SU-DHL-6 (cell line): ENCODE results near the gene IFTAP.
A peak's percentile ranks its signal among the peaks of the same experiment; 100 is the strongest.
"Not testable (repeated sequence)": the region's sequence is repeated elsewhere in the genome, so short reads cannot be mapped to it uniquely, and the experiment has no call there.

Experiments used
- H2AFZ ChIP-seq: fragments of 200-600 bp; sonication (generic); 2 replicates; pipeline ENCODE4 v1.6.1; 2014; ENCODE audit warnings: low read depth, mild to moderate bottlenecking, moderate library complexity, mixed read lengths, antibody characterized with exemption, low read length; ENCODE audit not compliant: severe bottlenecking
- H3F3A ChIP-seq: fragments of 200-600 bp; shearing (Covaris generic); 2 replicates; pipeline ENCODE4 v1.6.0; 2016; ENCODE audit warnings: antibody characterized with exemption, mild to moderate bottlenecking; ENCODE audit not compliant: insufficient read depth
- H3K27ac ChIP-seq: fragments of 200-600 bp; sonication (generic); 2 replicates; pipeline ENCODE4 v1.5.1; 2016; ENCODE audit warnings: low read depth, mild to moderate bottlenecking, low read length, moderate library complexity, mixed read lengths
- H3K27me3 ChIP-seq: fragments of 200-600 bp; sonication (generic), shearing (Covaris generic); 2 replicates; pipeline ENCODE4 v1.6.0; 2014; ENCODE audit warnings: mild to moderate bottlenecking, low read length
- H3K36me3 ChIP-seq: fragments of 200-600 bp; sonication (generic); 2 replicates; pipeline ENCODE4 v1.6.1; 2014; ENCODE audit warnings: mild to moderate bottlenecking, low read length, mixed read lengths
- H3K4me2 ChIP-seq: fragments of 300-600, 200-600 bp; shearing (Covaris generic), sonication (generic); 2 replicates; pipeline ENCODE4 v1.6.0; 2014; ENCODE audit warnings: low read length, low read depth, mild to moderate bottlenecking; ENCODE audit not compliant: poor library complexity, severe bottlenecking
- H3K4me3 ChIP-seq: fragments of 200-600 bp; sonication (generic); 2 replicates; pipeline ENCODE4 v1.5.1; 2014; ENCODE audit warnings: antibody characterized with exemption, low read length, mild to moderate bottlenecking, mixed read lengths; ENCODE audit not compliant: insufficient read depth, poor library complexity, severe bottlenecking
- H3K79me2 ChIP-seq: fragments of 200-600 bp; sonication (generic); 2 replicates; pipeline ENCODE4 v1.6.1; 2014; ENCODE audit warnings: mild to moderate bottlenecking, low read length, moderate library complexity; ENCODE audit not compliant: insufficient read depth
- H3K9ac ChIP-seq: fragments of 200-600 bp; sonication (generic); 2 replicates; pipeline ENCODE4 v1.7.0; 2014; ENCODE audit warnings: mild to moderate bottlenecking, low read length
- H3K9me2 ChIP-seq: fragments of 200-600 bp; sonication (generic); replicated peaks from 2 replicates; pipeline ENCODE4 v1.6.1; 2014; ENCODE audit warnings: low read length; ENCODE audit not compliant: insufficient read depth
- H3K9me3 ChIP-seq: fragments of 200-600 bp; sonication (generic); 2 replicates; pipeline ENCODE4 v1.6.1; 2014; ENCODE audit warnings: low read length, mixed read lengths; ENCODE audit not compliant: insufficient read depth
- H4K20me1 ChIP-seq: fragments of 200-600 bp; sonication (generic); 2 replicates; pipeline ENCODE4 v1.6.1; 2014; ENCODE audit warnings: low read depth, mild to moderate bottlenecking, antibody characterized with exemption, low read length, moderate library complexity, mixed read lengths
- EZH2phosphoT487 ChIP-seq: fragments of 200-600 bp; sonication (generic), shearing (Covaris generic); conservative IDR thresholded peaks from 2 replicates; pipeline ENCODE4 v1.6.1; 2018; ENCODE audit warnings: mild to moderate bottlenecking, antibody characterized with exemption, low read length, moderate library complexity, mixed read lengths
- TF ChIP-seq, protein P1 (sequence below): fragments of 200-600 bp; sonication (generic); IDR thresholded peaks from one replicate; pipeline ENCODE4 v1.5.1; 2017; ENCODE audit warnings: antibody characterized with exemption, mild to moderate bottlenecking, low read length, moderate library complexity; ENCODE audit not compliant: insufficient read depth, poor library complexity, severe bottlenecking

The IFTAP gene

DNA sequence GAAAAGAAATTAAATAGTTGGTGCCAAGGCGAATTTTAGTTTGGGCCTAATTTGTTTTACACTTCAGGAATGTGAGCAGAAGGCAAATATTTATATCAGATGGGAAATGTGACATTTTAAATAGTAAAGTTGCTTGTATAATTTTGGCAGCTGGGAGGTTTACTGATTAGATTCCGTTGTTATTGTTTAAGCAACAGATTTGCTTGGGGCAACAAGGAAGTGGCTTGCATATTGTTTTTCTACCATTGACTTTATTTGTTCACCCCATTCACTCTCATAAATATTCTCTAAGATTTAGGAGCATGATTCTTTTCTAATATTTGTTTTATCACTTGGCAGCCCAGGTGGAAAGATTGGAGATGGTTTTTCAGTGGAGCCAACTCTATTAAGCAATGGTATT lies 44.3 kb downstream of the IFTAP start:
- no peaks in the 10 kb centered on the region for H3K9me2 ChIP-seq
- no peaks in the 10 kb centered on the region for H3K36me3 ChIP-seq
- H3K27me3 ChIP-seq = no peaks in the 10 kb centered on the region
- H2AFZ ChIP-seq = no peak overlapping the region
- H3K27ac ChIP-seq = no peak overlapping the region
- H3K79me2 ChIP-seq = no peaks in the 10 kb centered on the region
- no peaks in the 10 kb centered on the region for H4K20me1 ChIP-seq
- no peak overlapping the region for H3K4me3 ChIP-seq
- H3K9ac ChIP-seq = no peak overlapping the region
- H3F3A ChIP-seq = no peaks in the 10 kb centered on the region
- TF ChIP-seq, protein P1, sequence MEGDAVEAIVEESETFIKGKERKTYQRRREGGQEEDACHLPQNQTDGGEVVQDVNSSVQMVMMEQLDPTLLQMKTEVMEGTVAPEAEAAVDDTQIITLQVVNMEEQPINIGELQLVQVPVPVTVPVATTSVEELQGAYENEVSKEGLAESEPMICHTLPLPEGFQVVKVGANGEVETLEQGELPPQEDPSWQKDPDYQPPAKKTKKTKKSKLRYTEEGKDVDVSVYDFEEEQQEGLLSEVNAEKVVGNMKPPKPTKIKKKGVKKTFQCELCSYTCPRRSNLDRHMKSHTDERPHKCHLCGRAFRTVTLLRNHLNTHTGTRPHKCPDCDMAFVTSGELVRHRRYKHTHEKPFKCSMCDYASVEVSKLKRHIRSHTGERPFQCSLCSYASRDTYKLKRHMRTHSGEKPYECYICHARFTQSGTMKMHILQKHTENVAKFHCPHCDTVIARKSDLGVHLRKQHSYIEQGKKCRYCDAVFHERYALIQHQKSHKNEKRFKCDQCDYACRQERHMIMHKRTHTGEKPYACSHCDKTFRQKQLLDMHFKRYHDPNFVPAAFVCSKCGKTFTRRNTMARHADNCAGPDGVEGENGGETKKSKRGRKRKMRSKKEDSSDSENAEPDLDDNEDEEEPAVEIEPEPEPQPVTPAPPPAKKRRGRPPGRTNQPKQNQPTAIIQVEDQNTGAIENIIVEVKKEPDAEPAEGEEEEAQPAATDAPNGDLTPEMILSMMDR = no peak
- no peak for TF ChIP-seq EZH2phosphoT487
- H3K4me2 ChIP-seq = no peak overlapping the region
- H3K9me3 ChIP-seq = no peaks in the 10 kb centered on the region

- no peak overlapping the region for H3K27ac ChIP-seq
- no peaks in the 10 kb centered on the region for H3K27me3 ChIP-seq
- H3K9me3 ChIP-seq = no peaks in the 10 kb centered on the region
- H3F3A ChIP-seq = no peaks in the 10 kb centered on the region
- H3K4me3 ChIP-seq = no peak overlapping the region
- H3K36me3 ChIP-seq = no peaks in the 10 kb centered on the region
- H3K9ac ChIP-seq = no peak overlapping the region
- H3K4me2 ChIP-seq = no peak overlapping the region
- no peaks in the 10 kb centered on the region for H4K20me1 ChIP-seq
- H3K79me2 ChIP-seq = no peaks in the 10 kb centered on the region
- TF ChIP-seq, protein P1 = no peak
- TF ChIP-seq EZH2phosphoT487 = no peak
- no peak overlapping the region for H2AFZ ChIP-seq
- no peaks in the 10 kb centered on the region for H3K9me2 ChIP-seq
These were observed 63.4 kb downstream of the IFTAP start for GRCh38 chr11:36657610-36658267.

DNA sequence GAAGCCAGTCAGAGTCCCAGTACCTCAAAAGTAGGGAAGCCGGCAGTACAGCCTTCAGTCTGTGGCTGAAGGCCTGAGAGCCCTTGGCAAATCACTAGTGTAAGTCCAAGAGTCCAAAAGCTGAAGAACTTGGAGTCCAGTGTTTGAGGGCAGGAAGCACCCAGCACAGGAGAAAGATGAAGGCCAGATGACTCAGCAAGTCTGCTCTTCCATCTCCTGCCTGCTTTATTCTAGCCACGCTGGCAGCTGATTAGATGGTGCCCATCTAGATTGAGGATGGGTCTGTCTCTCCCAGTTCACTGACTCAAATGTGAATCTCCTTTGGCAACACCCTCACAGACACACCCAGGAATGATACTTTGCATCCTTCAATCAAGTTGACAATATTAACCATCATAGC lies 67.1 kb downstream of the IFTAP start:
- not testable (repeated sequence) for H4K20me1 ChIP-seq, H2AFZ ChIP-seq, H3K9me2 ChIP-seq, H3K27ac ChIP-seq, H3K27me3 ChIP-seq, H3K79me2 ChIP-seq, H3K4me3 ChIP-seq, H3K9me3 ChIP-seq, H3F3A ChIP-seq, H3K36me3 ChIP-seq, H3K4me2 ChIP-seq, H3K9ac ChIP-seq

DNA sequence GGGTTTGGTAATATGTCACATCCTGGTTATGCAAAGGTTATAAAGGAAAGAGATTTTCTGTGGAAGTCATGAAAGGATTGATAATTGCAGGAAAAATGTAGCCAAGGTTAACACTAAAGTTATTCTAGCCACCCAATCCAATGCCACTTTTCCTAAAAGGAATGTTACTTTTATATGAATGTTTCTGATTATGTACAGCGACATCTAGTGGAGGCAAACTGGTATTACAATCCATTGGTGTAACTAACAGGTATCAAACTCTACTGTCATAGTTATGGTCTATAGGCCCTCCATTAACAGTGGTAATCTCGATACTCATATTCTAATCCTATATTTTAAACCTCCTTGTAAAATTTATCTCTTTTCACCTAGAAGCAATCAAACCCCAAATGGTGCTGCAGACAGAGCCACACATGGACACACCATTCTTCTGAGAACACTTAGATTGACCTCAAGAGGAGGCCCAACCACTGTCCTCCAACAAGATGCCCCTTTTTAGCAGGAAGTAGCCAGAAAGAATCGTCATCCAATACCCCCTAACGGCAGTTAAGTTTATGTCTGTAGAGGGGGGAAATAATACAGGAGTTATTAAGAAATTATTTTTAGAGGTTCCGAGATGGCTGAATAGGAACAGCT lies 78.6 kb downstream of the IFTAP start:
- Histone ChIP-seq H3K4me2 (no peak overlapping the region), H4K20me1 (no peaks in the 10 kb centered on the region), H3K4me3 (no peak overlapping the region), H3K9me2 (no peaks in the 10 kb centered on the region), H3K9ac (no peak overlapping the region), H3K9me3 (no peaks in the 10 kb centered on the region), H3F3A (no peaks in the 10 kb centered on the region), H3K36me3 (no peaks in the 10 kb centered on the region), H3K27me3 (no peaks in the 10 kb centered on the region), H3K79me2 (no peaks in the 10 kb centered on the region), H2AFZ (no peak overlapping the region), H3K27ac (no peak overlapping the region)
- TF ChIP-seq, protein P1 = peak; percentile 54
- TF ChIP-seq EZH2phosphoT487 = no peak

GRCh38 chr11:36679547-36679946 lies 85.2 kb downstream of the IFTAP start:
- not testable (repeated sequence) for H3F3A ChIP-seq, H3K27me3 ChIP-seq, H3K36me3 ChIP-seq, H3K9me2 ChIP-seq, H4K20me1 ChIP-seq, H3K9me3 ChIP-seq, H3K27ac ChIP-seq, H3K79me2 ChIP-seq, H3K9ac ChIP-seq, H2AFZ ChIP-seq, H3K4me2 ChIP-seq, H3K4me3 ChIP-seq
